ENCODE data around the gene CDR2. TPM values are rescaled to one million over a fixed set of nuclear protein-coding genes. Genes with fewer than 3 reads are reported as not detected.

Gene CDR2
- total and polyA plus RNA-seq, 2 of the 13 experiments (the other 11 are each of a cell fraction or from before 2014, with no cell fraction given), result 59.0 to 78.9 TPM

DNA sequence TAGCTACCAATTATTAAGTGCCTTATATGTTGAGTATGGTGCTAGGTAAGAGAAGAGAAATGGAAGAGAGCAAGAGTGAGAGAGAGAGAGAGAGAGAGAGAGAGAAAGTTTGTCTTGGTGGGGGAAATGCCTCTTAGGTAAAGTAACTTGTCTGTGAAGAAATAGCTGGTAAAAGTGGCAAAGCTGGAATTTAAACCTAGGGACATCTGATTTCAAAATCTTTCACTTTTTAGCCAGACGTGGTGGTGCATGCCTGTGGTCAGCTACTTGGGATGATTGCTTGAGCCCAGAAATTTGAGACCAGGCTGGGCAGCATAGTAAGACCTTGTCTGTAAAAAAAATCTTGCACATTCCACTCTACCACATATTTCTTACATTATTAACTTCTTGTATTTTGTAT, 23.0 kb upstream of the CDR2 start:
- WGBS (ENCODE audit: low lambda C conversion rate), result 27% methylated on average over 1 of the region's 1 CpG
- intact Hi-C loops (cut with micrococcal nuclease; ENCODE audit: unreplicated experiment), result no loop called here
- in situ Hi-C loops (cut with HindIII; ENCODE audit: extremely low pct_ligation_motif_present, low pct_unique_long_range_greater_than_20kb), result no loop called here
- ChIA-PET CTCF (ENCODE audit: low intra/inter-chr PET ratio, low total read pairs) (no interaction called here), POLR2A (no interaction called here)
- Histone ChIP-seq H3K4me1 (ENCODE audit: insufficient read depth, low read length) (peaks cover 14% of the 10 kb centered on the region), H3K36me3 (replicated peaks in 1 of 2; ENCODE audit: control insufficient read depth in 1 of 2, insufficient read depth in 2 of 2, low read length in 2 of 2) (no peaks in the 10 kb centered on the region), H3K79me2 (ENCODE audit: insufficient read depth, low read length) (no peaks in the 10 kb centered on the region), H3K4me3 (replicated peaks in 1 of 3; ENCODE audit: insufficient read depth in 1 of 3, low read depth in 2 of 3, low read length in 3 of 3) (no peak overlapping the region), H4K20me1 (ENCODE audit: insufficient read depth, low read length) (no peaks in the 10 kb centered on the region), H3K27ac (ENCODE audit: extremely low read length, insufficient read depth, low read length) (no peak overlapping the region), H3K4me2 (ENCODE audit: low read depth, low read length) (no peak overlapping the region), H3K9ac (ENCODE audit: insufficient read depth, low read depth, low read length) (no peak overlapping the region), H3K27me3 (ENCODE audit: control insufficient read depth in 1 of 2, insufficient read depth in 2 of 2, low read length in 2 of 2) (no peaks in the 10 kb centered on the region), H3K9me3 (ENCODE audit: low read length) (no peaks in the 10 kb centered on the region), H2AFZ (ENCODE audit: low read length) (no peak overlapping the region)
- TF ChIP-seq ZSCAN12 (CRISPR knock-in tag; IDR thresholded peaks at IDR 0.05) (no peak), NR3C1 (CRISPR knock-in tag; IDR thresholded peaks at IDR 0.05) (no peak), MED13 (CRISPR knock-in tag; IDR thresholded peaks at IDR 0.05) (no peak), RBAK (CRISPR knock-in tag; IDR thresholded peaks at IDR 0.05) (no peak)
- TF ChIP-seq, protein P1, sequence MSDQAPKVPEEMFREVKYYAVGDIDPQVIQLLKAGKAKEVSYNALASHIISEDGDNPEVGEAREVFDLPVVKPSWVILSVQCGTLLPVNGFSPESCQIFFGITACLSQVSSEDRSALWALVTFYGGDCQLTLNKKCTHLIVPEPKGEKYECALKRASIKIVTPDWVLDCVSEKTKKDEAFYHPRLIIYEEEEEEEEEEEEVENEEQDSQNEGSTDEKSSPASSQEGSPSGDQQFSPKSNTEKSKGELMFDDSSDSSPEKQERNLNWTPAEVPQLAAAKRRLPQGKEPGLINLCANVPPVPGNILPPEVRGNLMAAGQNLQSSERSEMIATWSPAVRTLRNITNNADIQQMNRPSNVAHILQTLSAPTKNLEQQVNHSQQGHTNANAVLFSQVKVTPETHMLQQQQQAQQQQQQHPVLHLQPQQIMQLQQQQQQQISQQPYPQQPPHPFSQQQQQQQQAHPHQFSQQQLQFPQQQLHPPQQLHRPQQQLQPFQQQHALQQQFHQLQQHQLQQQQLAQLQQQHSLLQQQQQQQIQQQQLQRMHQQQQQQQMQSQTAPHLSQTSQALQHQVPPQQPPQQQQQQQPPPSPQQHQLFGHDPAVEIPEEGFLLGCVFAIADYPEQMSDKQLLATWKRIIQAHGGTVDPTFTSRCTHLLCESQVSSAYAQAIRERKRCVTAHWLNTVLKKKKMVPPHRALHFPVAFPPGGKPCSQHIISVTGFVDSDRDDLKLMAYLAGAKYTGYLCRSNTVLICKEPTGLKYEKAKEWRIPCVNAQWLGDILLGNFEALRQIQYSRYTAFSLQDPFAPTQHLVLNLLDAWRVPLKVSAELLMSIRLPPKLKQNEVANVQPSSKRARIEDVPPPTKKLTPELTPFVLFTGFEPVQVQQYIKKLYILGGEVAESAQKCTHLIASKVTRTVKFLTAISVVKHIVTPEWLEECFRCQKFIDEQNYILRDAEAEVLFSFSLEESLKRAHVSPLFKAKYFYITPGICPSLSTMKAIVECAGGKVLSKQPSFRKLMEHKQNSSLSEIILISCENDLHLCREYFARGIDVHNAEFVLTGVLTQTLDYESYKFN (CRISPR knock-in tag; conservative IDR thresholded peaks at IDR 0.05), result no peak
- TF ChIP-seq, protein P2, sequence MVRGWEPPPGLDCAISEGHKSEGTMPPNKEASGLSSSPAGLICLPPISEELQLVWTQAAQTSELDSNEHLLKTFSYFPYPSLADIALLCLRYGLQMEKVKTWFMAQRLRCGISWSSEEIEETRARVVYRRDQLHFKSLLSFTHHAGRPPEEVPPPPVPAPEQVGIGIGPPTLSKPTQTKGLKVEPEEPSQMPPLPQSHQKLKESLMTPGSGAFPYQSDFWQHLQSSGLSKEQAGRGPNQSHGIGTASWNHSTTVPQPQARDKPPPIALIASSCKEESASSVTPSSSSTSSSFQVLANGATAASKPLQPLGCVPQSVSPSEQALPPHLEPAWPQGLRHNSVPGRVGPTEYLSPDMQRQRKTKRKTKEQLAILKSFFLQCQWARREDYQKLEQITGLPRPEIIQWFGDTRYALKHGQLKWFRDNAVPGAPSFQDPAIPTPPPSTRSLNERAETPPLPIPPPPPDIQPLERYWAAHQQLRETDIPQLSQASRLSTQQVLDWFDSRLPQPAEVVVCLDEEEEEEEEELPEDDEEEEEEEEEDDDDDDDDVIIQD (CRISPR knock-in tag; IDR thresholded peaks at IDR 0.05; ENCODE audit: low read depth), result no peak
- ATAC-seq (no peak), DNase-seq (ENCODE audit: low spot score) (no peak), FAIRE-seq (no peak)
- no TSS peak for BruUV-seq (replicated peaks)

Data from HepG2 (cell line).